Endothelial cell (in vitro differentiated cells): ENCODE measurements around the gene TRIM46. TPM values are rescaled to one million over a fixed set of nuclear protein-coding genes. Genes with fewer than 3 reads are reported as not detected.
"Not testable (repeated sequence)": the region's sequence is repeated elsewhere in the genome, so short reads cannot be mapped to it uniquely, and the experiment has no call there.

Experiments
- DNase-seq: peaks from one replicate; pipeline ENCODE4 v3.0.0; 2021; ENCODE audit warnings: low spot score
- H3K27ac Mint-ChIP-seq: one replicate; pipeline ENCODE4 v1.8.0; 2021; ENCODE audit warnings: mixed read lengths, inconsistent platforms; ENCODE audit not compliant: unreplicated experiment
- H3K27me3 Mint-ChIP-seq: one replicate; pipeline ENCODE4 v1.8.0; 2021; ENCODE audit warnings: mild to moderate bottlenecking, moderate library complexity, mixed read lengths, inconsistent platforms; ENCODE audit not compliant: unreplicated experiment
- H3K36me3 Mint-ChIP-seq: one replicate; pipeline ENCODE4 v1.8.0; 2021; ENCODE audit warnings: mild to moderate bottlenecking, low read depth, mixed read lengths, inconsistent platforms; ENCODE audit not compliant: unreplicated experiment
- H3K4me1 Mint-ChIP-seq: one replicate; pipeline ENCODE4 v1.8.0; 2021; ENCODE audit warnings: mild to moderate bottlenecking, mixed read lengths, inconsistent platforms; ENCODE audit not compliant: unreplicated experiment
- H3K4me3 Mint-ChIP-seq: one replicate; pipeline ENCODE4 v1.8.0; 2021; ENCODE audit warnings: mild to moderate bottlenecking, mixed read lengths, inconsistent platforms; ENCODE audit not compliant: unreplicated experiment
- H3K9me3 Mint-ChIP-seq: one replicate; pipeline ENCODE4 v1.8.0; 2021; ENCODE audit warnings: mixed read lengths, inconsistent platforms; ENCODE audit not compliant: unreplicated experiment
- CTCF ChIP-seq: fragments of 200-600 bp; sonication (generic); IDR thresholded peaks from one replicate; pipeline ENCODE4 v1.5.0; 2021; ENCODE audit warnings: antibody characterized with exemption; ENCODE audit not compliant: unreplicated experiment
- total RNA-seq: library from RNA; stranded (reverse); fragmentation: NEBNext Ultra II Directional; extraction: Animal tissue kit (Norgen Biotek cat#: 25700); gene quantifications from one replicate; pipeline ENCODE4 v1.2.1, GENCODE V29; 2021; ENCODE audit not compliant: unreplicated experiment

TRIM46 gene
- total RNA-seq, 1 donor from 2014 or later, result 8.5 TPM

GRCh38 chr1:155139895-155140629 lies 33.6 kb upstream of the TRIM46 start, which contains the start of gene DPM3:
DPM3 (minus strand) TSS chr1:155140531; CDS start chr1:155140240, 291 bp downstream.
- H3K9me3 Mint-ChIP-seq, result no peaks in the 10 kb centered on the region
- H3K27ac Mint-ChIP-seq, result peak within 1 kb of the TSS; percentile 98
- DNase-seq, result peak; percentile 87
- peaks cover 38% of the 10 kb centered on the region for H3K4me1 Mint-ChIP-seq
- H3K36me3 Mint-ChIP-seq, result peaks cover 24% of the 10 kb centered on the region
- TF ChIP-seq CTCF, result no peak
- H3K27me3 Mint-ChIP-seq, result peaks cover 11% of the 10 kb centered on the region
- peak within 1 kb of the TSS; percentile 97 for H3K4me3 Mint-ChIP-seq

GRCh38 chr1:155140630-155140953 lies 33.1 kb upstream of the TRIM46 start:
- H3K9me3 Mint-ChIP-seq, result no peaks in the 10 kb centered on the region

GRCh38 chr1:155141749-155142148 lies 31.9 kb upstream of the TRIM46 start:
- no peak overlapping the region for H3K4me3 Mint-ChIP-seq
- no peak for DNase-seq
- no peaks in the 10 kb centered on the region for H3K9me3 Mint-ChIP-seq
- peaks cover 19% of the 10 kb centered on the region for H3K36me3 Mint-ChIP-seq
- H3K27ac Mint-ChIP-seq, result no peak overlapping the region
- no peak for TF ChIP-seq CTCF
- peaks cover 7% of the 10 kb centered on the region for H3K27me3 Mint-ChIP-seq
- H3K4me1 Mint-ChIP-seq, result peaks cover 31% of the 10 kb centered on the region

More at GRCh38 chr1:155140630-155140953, 33.1 kb upstream of the TRIM46 start:
- Mint-ChIP-seq H3K36me3 (peaks cover 19% of the 10 kb centered on the region), H3K4me1 (peaks cover 33% of the 10 kb centered on the region), H3K27ac (peak overlapping the region; percentile 98), H3K4me3 (peak overlapping the region; percentile 97), H3K27me3 (peaks cover 7% of the 10 kb centered on the region)
- DNase-seq, result no peak
- no peak for TF ChIP-seq CTCF

- H3K27me3 Mint-ChIP-seq, result peaks cover 3% of the 10 kb centered on the region
- TF ChIP-seq CTCF, result no peak
- H3K9me3 Mint-ChIP-seq, result no peaks in the 10 kb centered on the region
- peaks cover 13% of the 10 kb centered on the region for H3K4me1 Mint-ChIP-seq
- H3K27ac Mint-ChIP-seq, result no peak overlapping the region
- DNase-seq, result no peak
- H3K36me3 Mint-ChIP-seq, result no peaks in the 10 kb centered on the region
- no peak overlapping the region for H3K4me3 Mint-ChIP-seq
These were observed 28.2 kb upstream of the TRIM46 start for GRCh38 chr1:155145491-155145890.

GRCh38 chr1:155155996-155156643 lies 17.5 kb upstream of the TRIM46 start:
- H3K27ac Mint-ChIP-seq, H3K36me3 Mint-ChIP-seq, DNase-seq, H3K4me3 Mint-ChIP-seq, H3K9me3 Mint-ChIP-seq, H3K27me3 Mint-ChIP-seq, H3K4me1 Mint-ChIP-seq: not testable (repeated sequence)
